Kidney capillary endothelial cell (primary cell): ENCODE results near the gene PRPSAP2.
A peak's percentile ranks its signal among the peaks of the same experiment; 100 is the strongest.
"Not testable (repeated sequence)": the region's sequence is repeated elsewhere in the genome, so short reads cannot be mapped to it uniquely, and the experiment has no call there.

Source experiments
- DNase-seq: peaks from one replicate; pipeline ENCODE4 v3.0.0-alpha.2; 2018; ENCODE audit warnings: low spot score

The PRPSAP2 gene

GRCh38 chr17:18944646-18945045 lies 86.7 kb downstream of the PRPSAP2 start:
- DNase-seq: no peak

GRCh38 chr17:18946536-18946935 lies 88.6 kb downstream of the PRPSAP2 start:
- DNase-seq: no peak

GRCh38 chr17:18947866-18948265 lies 89.9 kb downstream of the PRPSAP2 start:
- DNase-seq: no peak

- DNase-seq: no peak
Observed at GRCh38 chr17:18948476-18949006, 90.6 kb downstream of the PRPSAP2 start.

GRCh38 chr17:18949566-18949965 lies 91.6 kb downstream of the PRPSAP2 start:
- no peak for DNase-seq

- no peak for DNase-seq
Observed at GRCh38 chr17:18950346-18950745, 92.4 kb downstream of the PRPSAP2 start.

GRCh38 chr17:18950944-18951905 lies 93.3 kb downstream of the PRPSAP2 start:
- no peak for DNase-seq

- no peak for DNase-seq
Observed at GRCh38 chr17:18951941-18952842, 94.3 kb downstream of the PRPSAP2 start, which contains the start of gene SLC5A10. SLC5A10 (plus strand) TSS chr17:18952165; CDS start chr17:18952206, 41 bp downstream.

GRCh38 chr17:18953231-18953728 lies 95.3 kb downstream of the PRPSAP2 start:
- no peak for DNase-seq

GRCh38 chr17:18954321-18954720 lies 96.4 kb downstream of the PRPSAP2 start:
- no peak for DNase-seq

- DNase-seq: no peak
Observed at GRCh38 chr17:18955009-18955408, 97.1 kb downstream of the PRPSAP2 start.

GRCh38 chr17:18956021-18956420 lies 98.1 kb downstream of the PRPSAP2 start:
- not testable (repeated sequence) for DNase-seq

GRCh38 chr17:18956581-18956980 lies 98.7 kb downstream of the PRPSAP2 start:
- no peak for DNase-seq

GRCh38 chr17:18957831-18958230 lies 99.9 kb downstream of the PRPSAP2 start:
- DNase-seq: no peak

- no peak for DNase-seq
Observed at GRCh38 chr17:18958611-18959010, 100.7 kb downstream of the PRPSAP2 start.

- DNase-seq: no peak
Observed at GRCh38 chr17:18959071-18959844, 101.3 kb downstream of the PRPSAP2 start.

GRCh38 chr17:18959845-18960240 lies 101.9 kb downstream of the PRPSAP2 start:
- DNase-seq: no peak

- DNase-seq: no peak
Observed at GRCh38 chr17:18960241-18960665, 102.3 kb downstream of the PRPSAP2 start.

- peak; percentile 66 for DNase-seq
Observed at GRCh38 chr17:18960803-18961511, 103.0 kb downstream of the PRPSAP2 start.

GRCh38 chr17:18961634-18962493 lies 103.9 kb downstream of the PRPSAP2 start:
- peak; percentile 29 for DNase-seq
